SU-DHL-6 (cell line): Measurements from ENCODE around the gene CELA2B.

Source experiments
- EZH2phosphoT487 ChIP-seq: fragments of 200-600 bp; sonication (generic), shearing (Covaris generic); conservative IDR thresholded peaks from 2 replicates; pipeline ENCODE4 v1.6.1; 2018; ENCODE audit warnings: mild to moderate bottlenecking, antibody characterized with exemption, low read length, moderate library complexity, mixed read lengths
- TF ChIP-seq, protein P1 (sequence below): fragments of 200-600 bp; sonication (generic); IDR thresholded peaks from one replicate; pipeline ENCODE4 v1.5.1; 2017; ENCODE audit warnings: antibody characterized with exemption, mild to moderate bottlenecking, low read length, moderate library complexity; ENCODE audit not compliant: insufficient read depth, poor library complexity, severe bottlenecking

DNA sequence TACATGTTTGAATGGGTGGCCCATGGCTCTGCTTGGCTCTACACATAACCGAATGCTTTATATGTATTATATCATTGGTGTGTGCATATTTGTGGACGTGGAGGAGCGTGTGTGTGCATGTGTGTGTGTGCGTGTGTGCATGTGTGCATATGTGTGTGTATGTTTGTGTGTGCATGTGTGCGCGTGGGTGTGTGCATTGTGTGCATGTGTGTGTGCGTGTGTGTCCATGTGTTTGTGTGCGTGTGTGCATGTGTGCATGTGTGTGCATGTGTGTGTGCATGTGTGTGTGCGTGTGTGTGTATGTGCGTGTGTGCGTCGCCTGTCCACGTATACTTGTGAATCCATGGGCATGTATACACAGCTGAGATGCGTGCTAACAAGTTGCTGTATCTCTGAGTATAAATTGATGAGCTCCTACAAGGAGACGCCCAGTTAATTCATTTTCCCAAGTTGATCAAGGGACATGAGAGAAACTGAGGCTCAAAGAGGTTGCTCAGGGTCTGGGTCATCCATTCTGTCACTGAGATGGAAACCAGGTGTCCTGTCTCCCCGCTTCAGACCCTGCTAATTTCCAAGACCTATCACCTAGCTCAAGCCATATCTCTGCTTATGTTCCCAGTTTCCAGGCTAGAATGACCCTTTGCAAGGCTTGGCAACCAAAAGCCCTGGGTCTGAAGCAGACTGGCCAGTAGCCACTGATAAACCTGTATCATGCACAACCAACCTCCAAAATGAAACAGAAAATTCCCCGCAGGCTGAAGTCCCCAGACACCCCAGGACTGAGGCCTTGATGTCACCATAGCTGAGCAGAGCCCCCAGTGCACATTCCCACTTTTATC, 40.4 kb upstream of the CELA2B start:
- TF ChIP-seq, protein P1, sequence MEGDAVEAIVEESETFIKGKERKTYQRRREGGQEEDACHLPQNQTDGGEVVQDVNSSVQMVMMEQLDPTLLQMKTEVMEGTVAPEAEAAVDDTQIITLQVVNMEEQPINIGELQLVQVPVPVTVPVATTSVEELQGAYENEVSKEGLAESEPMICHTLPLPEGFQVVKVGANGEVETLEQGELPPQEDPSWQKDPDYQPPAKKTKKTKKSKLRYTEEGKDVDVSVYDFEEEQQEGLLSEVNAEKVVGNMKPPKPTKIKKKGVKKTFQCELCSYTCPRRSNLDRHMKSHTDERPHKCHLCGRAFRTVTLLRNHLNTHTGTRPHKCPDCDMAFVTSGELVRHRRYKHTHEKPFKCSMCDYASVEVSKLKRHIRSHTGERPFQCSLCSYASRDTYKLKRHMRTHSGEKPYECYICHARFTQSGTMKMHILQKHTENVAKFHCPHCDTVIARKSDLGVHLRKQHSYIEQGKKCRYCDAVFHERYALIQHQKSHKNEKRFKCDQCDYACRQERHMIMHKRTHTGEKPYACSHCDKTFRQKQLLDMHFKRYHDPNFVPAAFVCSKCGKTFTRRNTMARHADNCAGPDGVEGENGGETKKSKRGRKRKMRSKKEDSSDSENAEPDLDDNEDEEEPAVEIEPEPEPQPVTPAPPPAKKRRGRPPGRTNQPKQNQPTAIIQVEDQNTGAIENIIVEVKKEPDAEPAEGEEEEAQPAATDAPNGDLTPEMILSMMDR, result no peak
- TF ChIP-seq EZH2phosphoT487, result no peak
